Ishikawa (cell line): ENCODE measurements around the gene KRTAP4-3.

Source experiments
- CEBPB ChIP-seq: IDR thresholded peaks from 2 replicates; pipeline ENCODE4 v1.6.1; 2012
- CREB1 ChIP-seq: IDR thresholded peaks from 2 replicates; pipeline ENCODE4 v1.6.1; 2012; ENCODE audit warnings: low read depth
- EGR1 ChIP-seq: IDR thresholded peaks from 2 replicates; pipeline ENCODE4 v1.6.1; 2012
- EP300 ChIP-seq: IDR thresholded peaks from 2 replicates; pipeline ENCODE4 v1.6.1; 2012; ENCODE audit warnings: borderline replicate concordance
- FOXM1 ChIP-seq: IDR thresholded peaks from 2 replicates; pipeline ENCODE4 v1.6.1; 2012; ENCODE audit warnings: low read depth, borderline replicate concordance
- MAX ChIP-seq: IDR thresholded peaks from 2 replicates; pipeline ENCODE4 v1.6.1; 2012
- NFIC ChIP-seq: IDR thresholded peaks from 2 replicates; pipeline ENCODE4 v1.6.1; 2012
- RAD21 ChIP-seq: IDR thresholded peaks from 2 replicates; pipeline ENCODE4 v1.6.1; 2012; ENCODE audit warnings: low read depth
- REST ChIP-seq: IDR thresholded peaks from 2 replicates; pipeline ENCODE4 v1.6.1; 2012; ENCODE audit warnings: low read depth, mild to moderate bottlenecking
- TAF1 ChIP-seq: IDR thresholded peaks from 2 replicates; pipeline ENCODE4 v1.6.1; 2012; ENCODE audit warnings: low read depth, mild to moderate bottlenecking
- TCF12 ChIP-seq: IDR thresholded peaks from 2 replicates; pipeline ENCODE4 v1.6.1; 2012; ENCODE audit warnings: low read depth
- TEAD4 ChIP-seq: IDR thresholded peaks from 2 replicates; pipeline ENCODE4 v1.6.1; 2012
- USF1 ChIP-seq: IDR thresholded peaks from 2 replicates; pipeline ENCODE4 v1.6.1; 2012
- YY1 ChIP-seq: IDR thresholded peaks from 2 replicates; pipeline ENCODE4 v1.6.1; 2012; ENCODE audit warnings: low read depth
- ZBTB7A ChIP-seq: IDR thresholded peaks from 2 replicates; pipeline ENCODE4 v1.6.1; 2012; ENCODE audit warnings: low read depth

Gene KRTAP4-3

GRCh38 chr17:41196068-41196467 lies 28.0 kb upstream of the KRTAP4-3 start:
- TF ChIP-seq TAF1: no peak
- no peak for TF ChIP-seq USF1
- TF ChIP-seq YY1: no peak
- TF ChIP-seq ZBTB7A: no peak
- no peak for TF ChIP-seq CREB1
- TF ChIP-seq TEAD4: no peak
- no peak for TF ChIP-seq CEBPB
- no peak for TF ChIP-seq RAD21
- TF ChIP-seq EGR1: no peak
- TF ChIP-seq NFIC: no peak
- TF ChIP-seq TCF12: no peak
- TF ChIP-seq FOXM1: no peak
- no peak for TF ChIP-seq EP300
- TF ChIP-seq REST: no peak
- no peak for TF ChIP-seq MAX

GRCh38 chr17:41190328-41190727 lies 22.3 kb upstream of the KRTAP4-3 start:
- TF ChIP-seq YY1: no peak
- TF ChIP-seq ZBTB7A: no peak
- TF ChIP-seq TAF1: no peak
- no peak for TF ChIP-seq MAX
- no peak for TF ChIP-seq RAD21
- TF ChIP-seq NFIC: no peak

- TF ChIP-seq TCF12: peak; percentile 82
Observed at GRCh38 chr17:41189837-41190318, 21.9 kb upstream of the KRTAP4-3 start, which contains the start of gene KRTAP9-1. Gene KRTAP9-1 (plus strand): TSS chr17:41189887. CDS start chr17:41189887, 0 bp downstream.

- no peak for TF ChIP-seq USF1
- peak; percentile 64 for TF ChIP-seq REST
Observed at GRCh38 chr17:41186872-41187271, 18.9 kb upstream of the KRTAP4-3 start.

GRCh38 chr17:41185001-41185400 lies 17.0 kb upstream of the KRTAP4-3 start:
- TF ChIP-seq FOXM1: no peak
- no peak for TF ChIP-seq RAD21
- TF ChIP-seq MAX: no peak
- TF ChIP-seq EGR1: no peak
- TF ChIP-seq EP300: no peak
- no peak for TF ChIP-seq ZBTB7A

- TF ChIP-seq MAX (no peak), TCF12 (no peak), TEAD4 (no peak), ZBTB7A (no peak), CEBPB (no peak), CREB1 (no peak), FOXM1 (no peak), EGR1 (no peak), YY1 (no peak), USF1 (no peak), RAD21 (no peak), REST (no peak), NFIC (no peak)
Observed at GRCh38 chr17:41184480-41184961, 16.5 kb upstream of the KRTAP4-3 start, which contains the start of gene KRTAP4-1. Gene KRTAP4-1 (minus strand): TSS chr17:41184911. CDS start chr17:41184854, 57 bp downstream.
